K562 (cell line): ENCODE data around the gene SLC43A2. TPM values are rescaled to one million over a fixed set of nuclear protein-coding genes. Genes with fewer than 3 reads are reported as not detected.

Experiments used
- CC2D1A ChIP-seq: fragments of 450-650 bp; IDR thresholded peaks from 2 replicates; pipeline ENCODE4 v1.6.1; 2017; ENCODE audit warnings: mild to moderate bottlenecking
- DPF2 ChIP-seq: fragments of 450-650 bp; IDR thresholded peaks from 2 replicates; pipeline ENCODE4 v1.6.1; 2016
- TRIM24 ChIP-seq, 2 experiments: fragments of 450-650 bp; IDR thresholded peaks; 2 replicates each; pipeline ENCODE4 v1.6.1; 2016
- polyA plus RNA-seq, 8 experiments: library from polyadenylated mRNA; depleted of rRNA in 4 of 8; stranded (reverse) in 5 of 8; unstranded in 3 of 8; fragments of >200 nt; fragmentation: Nextera tagmentation in 2 of 8; fragmentation: Illumina TruSeq in 1 of 8; extraction: Ambion mirVana in 2 of 8; extraction: Trizol in 1 of 8; gene quantifications; 2 replicates each; pipeline versions ENCODE4 v1.2.1 to v1.2.3, GENCODE V29; 2011 to 2014; ENCODE audit warnings: inconsistent platforms in 1 of 8, missing spikeins in 1 of 8
- total RNA-seq, 7 experiments: library from RNA; depleted of rRNA in 6 of 7; stranded (reverse); fragments of >200 nt in 6 of 7; fragmentation: Illumina TruSeq in 2 of 7; extraction: Trizol in 2 of 7; gene quantifications; 2 replicates each; pipeline versions ENCODE4 v1.2.1 to v1.2.3, GENCODE V29; 2011 to 2021; ENCODE audit warnings: low replicate concordance in 1 of 7
- TF ChIP-seq, protein P1 (sequence below): sonication (generic); formaldehyde crosslinking; IDR thresholded peaks from 2 replicates; pipeline ENCODE4 v1.8.1; 2023; ENCODE audit warnings: mild to moderate bottlenecking, missing genetic modification reagents
- TF ChIP-seq, protein P2 (sequence below): fragments of 150-350 bp; IDR thresholded peaks from 2 replicates; pipeline ENCODE4 v1.6.1; 2014; ENCODE audit warnings: low read depth, mild to moderate bottlenecking, low read length, borderline replicate concordance
- TF ChIP-seq, protein P3 (sequence below): fragments of 250-450 bp; sonication (Bioruptor Pico); IDR thresholded peaks from 2 replicates; pipeline ENCODE4 v1.5.0; 2020; ENCODE audit warnings: mild to moderate bottlenecking, borderline replicate concordance

The SLC43A2 gene
- total and polyA plus RNA-seq, 9 of the 15 experiments (the other 6 are each of a cell fraction or from before 2014, with no cell fraction given): 0.03 to 10.2 (median 3.6) TPM

DNA sequence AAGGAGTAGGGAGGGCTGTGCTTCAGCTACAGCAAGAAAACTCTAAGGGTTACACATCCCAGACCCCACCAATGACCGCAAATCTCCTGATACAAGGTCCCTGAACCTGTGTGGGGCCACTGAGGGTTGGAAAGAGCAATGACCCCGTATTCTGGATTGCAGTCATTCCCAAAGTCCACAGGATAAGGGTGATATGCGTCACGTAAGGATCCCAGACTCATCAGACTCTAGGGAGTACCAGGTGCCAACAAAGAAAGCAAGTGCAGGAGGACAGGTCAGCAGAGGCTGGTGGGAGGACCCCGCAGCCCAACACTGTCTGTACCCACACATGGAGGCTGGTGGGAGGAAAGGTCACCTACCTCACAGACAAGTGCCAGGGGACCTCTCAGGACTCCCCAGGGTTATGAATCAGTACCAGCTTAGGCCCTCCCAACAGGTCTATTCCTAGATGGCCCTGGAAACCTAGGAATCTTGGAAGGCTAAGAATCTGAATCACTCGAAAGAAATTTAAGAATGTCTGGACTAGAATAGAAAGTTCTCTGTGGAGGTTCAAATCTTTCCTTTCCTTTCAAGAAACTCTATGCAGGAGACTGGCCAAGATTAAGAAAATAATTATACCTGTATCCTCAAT lies 82.2 kb downstream of the SLC43A2 start (continued):
- TF ChIP-seq, protein P1, sequence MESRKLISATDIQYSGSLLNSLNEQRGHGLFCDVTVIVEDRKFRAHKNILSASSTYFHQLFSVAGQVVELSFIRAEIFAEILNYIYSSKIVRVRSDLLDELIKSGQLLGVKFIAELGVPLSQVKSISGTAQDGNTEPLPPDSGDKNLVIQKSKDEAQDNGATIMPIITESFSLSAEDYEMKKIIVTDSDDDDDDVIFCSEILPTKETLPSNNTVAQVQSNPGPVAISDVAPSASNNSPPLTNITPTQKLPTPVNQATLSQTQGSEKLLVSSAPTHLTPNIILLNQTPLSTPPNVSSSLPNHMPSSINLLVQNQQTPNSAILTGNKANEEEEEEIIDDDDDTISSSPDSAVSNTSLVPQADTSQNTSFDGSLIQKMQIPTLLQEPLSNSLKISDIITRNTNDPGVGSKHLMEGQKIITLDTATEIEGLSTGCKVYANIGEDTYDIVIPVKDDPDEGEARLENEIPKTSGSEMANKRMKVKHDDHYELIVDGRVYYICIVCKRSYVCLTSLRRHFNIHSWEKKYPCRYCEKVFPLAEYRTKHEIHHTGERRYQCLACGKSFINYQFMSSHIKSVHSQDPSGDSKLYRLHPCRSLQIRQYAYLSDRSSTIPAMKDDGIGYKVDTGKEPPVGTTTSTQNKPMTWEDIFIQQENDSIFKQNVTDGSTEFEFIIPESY (CRISPR knock-in tag): no peak
- TF ChIP-seq TRIM24 (IDR thresholded peaks at IDR 0.05) (no peak), CC2D1A (no peak), DPF2 (no peak)
- TF ChIP-seq, protein P2, sequence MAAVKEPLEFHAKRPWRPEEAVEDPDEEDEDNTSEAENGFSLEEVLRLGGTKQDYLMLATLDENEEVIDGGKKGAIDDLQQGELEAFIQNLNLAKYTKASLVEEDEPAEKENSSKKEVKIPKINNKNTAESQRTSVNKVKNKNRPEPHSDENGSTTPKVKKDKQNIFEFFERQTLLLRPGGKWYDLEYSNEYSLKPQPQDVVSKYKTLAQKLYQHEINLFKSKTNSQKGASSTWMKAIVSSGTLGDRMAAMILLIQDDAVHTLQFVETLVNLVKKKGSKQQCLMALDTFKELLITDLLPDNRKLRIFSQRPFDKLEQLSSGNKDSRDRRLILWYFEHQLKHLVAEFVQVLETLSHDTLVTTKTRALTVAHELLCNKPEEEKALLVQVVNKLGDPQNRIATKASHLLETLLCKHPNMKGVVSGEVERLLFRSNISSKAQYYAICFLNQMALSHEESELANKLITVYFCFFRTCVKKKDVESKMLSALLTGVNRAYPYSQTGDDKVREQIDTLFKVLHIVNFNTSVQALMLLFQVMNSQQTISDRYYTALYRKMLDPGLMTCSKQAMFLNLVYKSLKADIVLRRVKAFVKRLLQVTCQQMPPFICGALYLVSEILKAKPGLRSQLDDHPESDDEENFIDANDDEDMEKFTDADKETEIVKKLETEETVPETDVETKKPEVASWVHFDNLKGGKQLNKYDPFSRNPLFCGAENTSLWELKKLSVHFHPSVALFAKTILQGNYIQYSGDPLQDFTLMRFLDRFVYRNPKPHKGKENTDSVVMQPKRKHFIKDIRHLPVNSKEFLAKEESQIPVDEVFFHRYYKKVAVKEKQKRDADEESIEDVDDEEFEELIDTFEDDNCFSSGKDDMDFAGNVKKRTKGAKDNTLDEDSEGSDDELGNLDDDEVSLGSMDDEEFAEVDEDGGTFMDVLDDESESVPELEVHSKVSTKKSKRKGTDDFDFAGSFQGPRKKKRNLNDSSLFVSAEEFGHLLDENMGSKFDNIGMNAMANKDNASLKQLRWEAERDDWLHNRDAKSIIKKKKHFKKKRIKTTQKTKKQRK: no peak
- TF ChIP-seq, protein P3, sequence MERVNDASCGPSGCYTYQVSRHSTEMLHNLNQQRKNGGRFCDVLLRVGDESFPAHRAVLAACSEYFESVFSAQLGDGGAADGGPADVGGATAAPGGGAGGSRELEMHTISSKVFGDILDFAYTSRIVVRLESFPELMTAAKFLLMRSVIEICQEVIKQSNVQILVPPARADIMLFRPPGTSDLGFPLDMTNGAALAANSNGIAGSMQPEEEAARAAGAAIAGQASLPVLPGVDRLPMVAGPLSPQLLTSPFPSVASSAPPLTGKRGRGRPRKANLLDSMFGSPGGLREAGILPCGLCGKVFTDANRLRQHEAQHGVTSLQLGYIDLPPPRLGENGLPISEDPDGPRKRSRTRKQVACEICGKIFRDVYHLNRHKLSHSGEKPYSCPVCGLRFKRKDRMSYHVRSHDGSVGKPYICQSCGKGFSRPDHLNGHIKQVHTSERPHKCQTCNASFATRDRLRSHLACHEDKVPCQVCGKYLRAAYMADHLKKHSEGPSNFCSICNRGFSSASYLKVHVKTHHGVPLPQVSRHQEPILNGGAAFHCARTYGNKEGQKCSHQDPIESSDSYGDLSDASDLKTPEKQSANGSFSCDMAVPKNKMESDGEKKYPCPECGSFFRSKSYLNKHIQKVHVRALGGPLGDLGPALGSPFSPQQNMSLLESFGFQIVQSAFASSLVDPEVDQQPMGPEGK (CRISPR knock-in tag): no peak
